ENCODE data around the gene ZSCAN4. TPM values are rescaled to one million over a fixed set of nuclear protein-coding genes. Genes with fewer than 3 reads are reported as not detected.

Gene ZSCAN4
- total RNA-seq, 1 experiment from 2014 or later: not detected

DNA sequence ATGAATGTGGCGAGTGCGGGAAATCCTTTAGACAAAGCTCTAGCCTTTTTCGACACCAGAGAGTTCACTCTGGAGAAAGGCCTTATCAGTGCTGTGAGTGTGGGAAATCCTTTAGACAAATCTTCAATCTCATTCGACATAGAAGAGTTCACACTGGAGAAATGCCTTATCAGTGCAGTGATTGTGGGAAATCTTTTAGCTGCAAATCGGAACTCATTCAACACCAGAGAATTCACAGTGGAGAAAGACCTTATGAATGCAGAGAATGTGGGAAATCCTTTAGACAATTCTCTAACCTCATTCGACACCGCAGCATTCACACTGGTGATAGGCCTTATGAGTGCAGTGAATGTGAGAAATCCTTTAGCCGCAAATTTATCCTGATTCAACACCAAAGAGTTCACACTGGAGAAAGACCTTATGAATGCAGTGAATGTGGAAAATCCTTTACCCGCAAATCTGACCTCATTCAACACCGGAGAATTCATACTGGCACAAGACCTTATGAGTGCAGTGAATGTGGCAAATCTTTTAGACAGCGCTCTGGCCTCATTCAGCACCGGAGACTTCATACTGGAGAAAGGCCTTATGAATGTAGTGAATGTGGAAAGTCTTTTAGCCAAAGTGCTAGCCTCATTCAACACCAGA lies 18.8 kb downstream of the ZSCAN4 start:
- peaks cover 20% of the 10 kb centered on the region for H3K4me1 Mint-ChIP-seq (ENCODE audit: insufficient read depth, unreplicated experiment)
- no peak overlapping the region for H3K27ac Mint-ChIP-seq (ENCODE audit: low read depth, unreplicated experiment)
- ChIA-PET CTCF (interaction anchor here (0.6 kb wide), 1 partner anchor 1073 kb away, joined by 5 read pairs; no protein-coding TSS in a partner anchor), POLR2A (no interaction called here)
- peaks cover 40% of the 10 kb centered on the region for H3K9me3 Mint-ChIP-seq (ENCODE audit: unreplicated experiment)
- intact Hi-C loops (cut with micrococcal nuclease): no loop called here
- no TSS peak for BruUV-seq (replicated peaks)
- no peak overlapping the region for H3K4me3 Mint-ChIP-seq (ENCODE audit: unreplicated experiment)
- H3K27me3 Mint-ChIP-seq (ENCODE audit: insufficient read depth, unreplicated experiment): no peaks in the 10 kb centered on the region
- TF ChIP-seq, protein P1, sequence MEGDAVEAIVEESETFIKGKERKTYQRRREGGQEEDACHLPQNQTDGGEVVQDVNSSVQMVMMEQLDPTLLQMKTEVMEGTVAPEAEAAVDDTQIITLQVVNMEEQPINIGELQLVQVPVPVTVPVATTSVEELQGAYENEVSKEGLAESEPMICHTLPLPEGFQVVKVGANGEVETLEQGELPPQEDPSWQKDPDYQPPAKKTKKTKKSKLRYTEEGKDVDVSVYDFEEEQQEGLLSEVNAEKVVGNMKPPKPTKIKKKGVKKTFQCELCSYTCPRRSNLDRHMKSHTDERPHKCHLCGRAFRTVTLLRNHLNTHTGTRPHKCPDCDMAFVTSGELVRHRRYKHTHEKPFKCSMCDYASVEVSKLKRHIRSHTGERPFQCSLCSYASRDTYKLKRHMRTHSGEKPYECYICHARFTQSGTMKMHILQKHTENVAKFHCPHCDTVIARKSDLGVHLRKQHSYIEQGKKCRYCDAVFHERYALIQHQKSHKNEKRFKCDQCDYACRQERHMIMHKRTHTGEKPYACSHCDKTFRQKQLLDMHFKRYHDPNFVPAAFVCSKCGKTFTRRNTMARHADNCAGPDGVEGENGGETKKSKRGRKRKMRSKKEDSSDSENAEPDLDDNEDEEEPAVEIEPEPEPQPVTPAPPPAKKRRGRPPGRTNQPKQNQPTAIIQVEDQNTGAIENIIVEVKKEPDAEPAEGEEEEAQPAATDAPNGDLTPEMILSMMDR (IDR thresholded peaks at IDR 0.05; ENCODE audit: unreplicated experiment): no peak
- DNase-seq (ENCODE audit: unreplicated experiment): no peak
- H3K36me3 Mint-ChIP-seq (ENCODE audit: insufficient read depth, unreplicated experiment): peaks cover 66% of the 10 kb centered on the region

DNA sequence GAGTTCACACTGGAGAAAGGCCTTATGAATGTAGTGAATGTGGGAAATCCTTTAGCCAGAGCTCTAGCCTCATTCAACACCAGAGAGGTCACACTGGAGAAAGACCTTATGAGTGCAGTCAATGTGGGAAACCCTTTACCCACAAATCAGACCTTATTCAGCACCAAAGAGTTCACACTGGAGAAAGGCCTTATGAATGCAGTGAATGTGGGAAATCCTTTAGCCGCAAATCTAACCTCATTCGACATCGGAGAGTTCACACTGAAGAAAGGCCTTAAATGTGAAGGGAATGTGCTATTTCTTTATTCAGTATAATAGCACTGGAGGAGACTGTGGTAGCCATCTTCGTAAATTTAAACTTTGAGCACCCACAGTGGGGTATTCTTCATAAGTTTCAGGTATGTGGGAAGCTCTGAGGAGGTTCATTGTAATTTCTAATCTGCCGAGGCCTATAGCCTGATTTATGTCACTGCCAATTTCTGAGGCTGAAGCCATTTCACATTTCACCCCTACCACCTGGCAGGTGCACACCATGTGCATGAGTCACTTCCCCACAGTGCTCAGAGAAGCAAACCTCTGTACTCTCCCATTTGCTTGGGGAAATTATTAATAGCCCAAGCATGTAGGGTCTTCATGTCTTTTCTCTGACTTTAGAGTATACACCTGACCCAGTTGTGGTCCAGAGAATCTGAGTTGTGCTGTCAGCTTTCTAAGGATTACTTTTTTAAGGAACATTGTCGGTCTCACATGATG lies 19.5 kb downstream of the ZSCAN4 start:
- Mint-ChIP-seq H3K27ac (ENCODE audit: low read depth, unreplicated experiment) (no peak overlapping the region), H3K4me1 (ENCODE audit: insufficient read depth, unreplicated experiment) (peaks cover 13% of the 10 kb centered on the region), H3K27me3 (ENCODE audit: insufficient read depth, unreplicated experiment) (no peaks in the 10 kb centered on the region), H3K9me3 (ENCODE audit: unreplicated experiment) (peaks cover 33% of the 10 kb centered on the region), H3K36me3 (ENCODE audit: insufficient read depth, unreplicated experiment) (peaks cover 69% of the 10 kb centered on the region), H3K4me3 (ENCODE audit: unreplicated experiment) (no peak overlapping the region)
- BruUV-seq (replicated peaks): no TSS peak
- no peak for DNase-seq (ENCODE audit: unreplicated experiment)
- TF ChIP-seq, protein P1 (IDR thresholded peaks at IDR 0.05; ENCODE audit: unreplicated experiment): no peak
- ChIA-PET POLR2A (no interaction called here), CTCF (interaction anchor here (0.6 kb wide), 1 partner anchor 1074 kb away, joined by 5 read pairs; no protein-coding TSS in a partner anchor)
- intact Hi-C loops (cut with micrococcal nuclease): no loop called here

DNA sequence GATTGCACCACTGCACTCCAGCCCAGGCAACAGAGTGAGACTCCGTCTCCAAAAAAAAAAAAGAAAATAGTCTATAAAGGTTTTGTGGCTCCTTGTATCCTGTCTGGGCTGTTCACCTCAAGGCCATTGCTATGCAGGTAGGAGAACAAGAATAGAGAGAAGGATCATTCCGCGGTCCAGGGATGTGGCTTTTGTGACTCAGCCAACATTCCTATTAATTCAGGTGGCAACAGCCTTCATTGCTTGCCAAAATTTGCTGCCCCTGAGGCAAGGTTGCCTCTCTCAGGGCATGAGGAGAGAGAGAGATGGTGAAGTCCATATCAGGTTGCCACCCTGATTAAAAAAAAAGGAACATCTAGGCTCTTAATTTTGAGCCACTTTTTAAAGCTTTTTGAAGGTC lies 21.0 kb downstream of the ZSCAN4 start:
- intact Hi-C loops (cut with micrococcal nuclease): no loop called here
- no TSS peak for BruUV-seq (replicated peaks)
- Mint-ChIP-seq H3K4me1 (ENCODE audit: insufficient read depth, unreplicated experiment) (no peaks in the 10 kb centered on the region), H3K9me3 (ENCODE audit: unreplicated experiment) (peaks cover 32% of the 10 kb centered on the region), H3K36me3 (ENCODE audit: insufficient read depth, unreplicated experiment) (peaks cover 58% of the 10 kb centered on the region), H3K27me3 (ENCODE audit: insufficient read depth, unreplicated experiment) (no peaks in the 10 kb centered on the region), H3K4me3 (ENCODE audit: unreplicated experiment) (no peak overlapping the region), H3K27ac (ENCODE audit: low read depth, unreplicated experiment) (no peak overlapping the region)
- CTCF ChIA-PET: interaction anchor here (0.6 to 1.5 kb wide), 3 partner anchors 29 to 284 kb away, joined by 3 to 6 read pairs (median 3); no protein-coding TSS in a partner anchor
- TF ChIP-seq, protein P1 (IDR thresholded peaks at IDR 0.05; ENCODE audit: unreplicated experiment): no peak
- DNase-seq (ENCODE audit: unreplicated experiment): peak; percentile 47
- POLR2A ChIA-PET: interaction anchor here (0.6 to 1.7 kb wide), 3 partner anchors 8 to 856 kb away, joined by 3 to 7 read pairs (median 3); partner anchors contain the start of gene ZNF551

DNA sequence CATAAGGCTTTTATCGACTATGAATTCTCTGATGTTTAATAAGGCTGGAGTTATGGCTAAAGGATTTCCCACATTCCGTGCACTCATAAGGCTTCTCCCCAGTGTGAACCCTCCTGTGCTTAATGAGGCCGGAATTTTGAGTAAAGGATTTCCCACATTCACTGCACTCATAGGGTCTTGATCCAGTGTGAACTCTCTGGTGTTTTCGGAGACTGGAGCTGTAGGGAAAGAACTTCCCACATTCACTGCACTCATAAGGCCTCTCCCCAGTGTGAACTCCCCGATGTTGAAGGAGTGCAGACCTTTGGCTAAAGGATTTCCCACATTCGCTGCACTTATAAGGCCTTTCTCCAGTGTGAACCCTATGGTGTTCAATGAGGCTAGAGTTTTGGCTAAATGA lies 32.9 kb downstream of the ZSCAN4 start:
- CTCF ChIA-PET: no interaction called here
- Mint-ChIP-seq H3K9me3 (ENCODE audit: unreplicated experiment) (peaks cover 32% of the 10 kb centered on the region), H3K27me3 (ENCODE audit: insufficient read depth, unreplicated experiment) (no peaks in the 10 kb centered on the region), H3K27ac (ENCODE audit: low read depth, unreplicated experiment) (no peak overlapping the region), H3K4me1 (ENCODE audit: insufficient read depth, unreplicated experiment) (no peaks in the 10 kb centered on the region), H3K4me3 (ENCODE audit: unreplicated experiment) (no peak overlapping the region), H3K36me3 (ENCODE audit: insufficient read depth, unreplicated experiment) (no peaks in the 10 kb centered on the region)
- DNase-seq (ENCODE audit: unreplicated experiment): no peak
- BruUV-seq (replicated peaks): no TSS peak
- intact Hi-C loops (cut with micrococcal nuclease): no loop called here
- POLR2A ChIA-PET: no interaction called here
- TF ChIP-seq, protein P1 (IDR thresholded peaks at IDR 0.05; ENCODE audit: unreplicated experiment): no peak
